ENCODE results near the gene NFX1. TPM values are rescaled to one million over a fixed set of nuclear protein-coding genes. Genes with fewer than 3 reads are reported as not detected.

NFX1 gene
- total RNA-seq, 1 experiment from 2014 or later: 15.4 TPM

Other genes with a start within 250 kb of the NFX1 start
- gene SMU1, start 213.8 kb upstream of the NFX1 start, total RNA-seq (2014; rRNA removed): 17.4 and 17.6 TPM in 2 replicates
- 14.8 and 23.1 TPM in 2 replicates for gene B4GALT1, start 123.2 kb upstream of the NFX1 start, total RNA-seq (2014; rRNA removed)
- gene SPINK4, start 50.3 kb upstream of the NFX1 start, total RNA-seq (2014; rRNA removed): not detected in 2 replicates
- gene BAG1, start 25.8 kb upstream of the NFX1 start, total RNA-seq (2014; rRNA removed): 103 and 132 TPM in 2 replicates
- gene CHMP5, start 25.5 kb upstream of the NFX1 start, total RNA-seq (2014; rRNA removed): 64.2 and 65.0 TPM in 2 replicates
- not detected in 2 replicates for gene AQP7, start 112.1 kb downstream of the NFX1 start, total RNA-seq (2014; rRNA removed)
- 5.1 and 9.6 TPM in 2 replicates for gene AQP3, start 157.1 kb downstream of the NFX1 start, total RNA-seq (2014; rRNA removed)
- 35.9 and 55.2 TPM in 2 replicates for gene NOL6, start 183.4 kb downstream of the NFX1 start, total RNA-seq (2014; rRNA removed)
- 5.4 and 13.5 TPM in 2 replicates for gene ANKRD18B, start 233.7 kb downstream of the NFX1 start, total RNA-seq (2014; rRNA removed)